DND-41 (cell line): ENCODE results near the gene RAPGEF5.
A peak's percentile ranks its signal among the peaks of the same experiment; 100 is the strongest.

ENCODE experiments used
- ATAC-seq: fragments of 200-7000 bp; cut with Tn5 transposase; 3 replicates; pipeline ENCODE4 v1.9.1; 2021; ENCODE audit warnings: low read depth; ENCODE audit not compliant: insufficient read depth
- DNase-seq: peaks from one replicate; pipeline ENCODE4 v3.0.0-alpha.2; 2020
- H2AFZ ChIP-seq: 2 replicates; pipeline ENCODE4 v1.6.0; 2012; ENCODE audit warnings: low read depth, low read length
- H3K27ac ChIP-seq: 2 replicates; pipeline ENCODE4 v1.5.1; 2012; ENCODE audit warnings: low read length, inconsistent platforms
- H3K27me3 ChIP-seq: fragments of 200-600 bp; sonication (generic); 2 replicates; pipeline ENCODE4 v1.6.0; 2012; ENCODE audit warnings: low read length, mild to moderate bottlenecking, inconsistent platforms; ENCODE audit not compliant: insufficient read depth, poor library complexity
- H3K36me3 ChIP-seq: 2 replicates; pipeline ENCODE4 v1.5.1; 2012; ENCODE audit warnings: low read length, inconsistent platforms; ENCODE audit not compliant: insufficient read depth
- H3K4me1 ChIP-seq: 2 replicates; pipeline ENCODE4 v1.5.1; 2012; ENCODE audit warnings: mild to moderate bottlenecking, low read length; ENCODE audit not compliant: insufficient read depth
- H3K4me2 ChIP-seq: 2 replicates; pipeline ENCODE4 v1.6.0; 2012; ENCODE audit warnings: mild to moderate bottlenecking, moderate library complexity, low read length, inconsistent platforms; ENCODE audit not compliant: insufficient read depth
- H3K4me3 ChIP-seq, 2 experiments: fragments of 200-600 bp in 1 of 2; shearing (Covaris generic) in 1 of 2; 2 replicates each; pipeline ENCODE4 v1.5.1; 2012 to 2016; ENCODE audit warnings: inconsistent platforms in 2 of 2, low read length in 2 of 2, mild to moderate bottlenecking in 2 of 2, low read depth in 1 of 2, moderate library complexity in 1 of 2
- H3K79me2 ChIP-seq: 2 replicates; pipeline ENCODE4 v1.6.0; 2012; ENCODE audit warnings: low read length, inconsistent platforms; ENCODE audit not compliant: insufficient read depth
- H3K9ac ChIP-seq: 2 replicates; pipeline ENCODE4 v1.6.0; 2012; ENCODE audit warnings: low read depth, mild to moderate bottlenecking, inconsistent platforms, low read length, moderate library complexity
- H3K9me3 ChIP-seq: 2 replicates; pipeline ENCODE4 v1.5.1; 2012; ENCODE audit warnings: low read length, moderate library complexity, mild to moderate bottlenecking, inconsistent platforms; ENCODE audit not compliant: insufficient read depth, severe bottlenecking
- H4K20me1 ChIP-seq: 2 replicates; pipeline ENCODE4 v1.6.0; 2012; ENCODE audit warnings: low read length; ENCODE audit not compliant: insufficient read depth
- CTCF ChIP-seq: IDR thresholded peaks from 2 replicates; pipeline ENCODE4 v1.5.1; 2012; ENCODE audit warnings: borderline replicate concordance, low read length, moderate library complexity, mild to moderate bottlenecking; ENCODE audit not compliant: poor library complexity, severe bottlenecking; ENCODE audit errors: extremely low read depth
- EZH2 ChIP-seq: IDR thresholded peaks from 3 replicates; pipeline ENCODE4 v1.6.1; 2012; ENCODE audit warnings: borderline replicate concordance, low read depth, mild to moderate bottlenecking, moderate library complexity, low read length, inconsistent platforms; ENCODE audit not compliant: severe bottlenecking

Gene RAPGEF5

GRCh38 chr7:22110227-22110839 lies 246.6 kb downstream of the RAPGEF5 start:
- H3K9me3 ChIP-seq, result no peaks in the 10 kb centered on the region
- peaks cover 45% of the 10 kb centered on the region for H3K36me3 ChIP-seq
- H3K9ac ChIP-seq, result no peak overlapping the region
- no peak overlapping the region for H3K4me2 ChIP-seq
- peak overlapping the region; percentile 70 for H3K27ac ChIP-seq
- H4K20me1 ChIP-seq, result 0 out of 2 replicates have a peak, but pooled peaks cover 3% of the 10 kb centered on the region
- no peak overlapping the region for H2AFZ ChIP-seq
- ATAC-seq, result peak; percentile 88
- peak; percentile 80 for DNase-seq
- no peaks in the 10 kb centered on the region for H3K27me3 ChIP-seq
- H3K4me3 ChIP-seq, result no peak overlapping the region
- peaks cover 21% of the 10 kb centered on the region for H3K4me1 ChIP-seq
- TF ChIP-seq EZH2, result no peak
- peak; percentile 94 for TF ChIP-seq CTCF
- H3K79me2 ChIP-seq, result no peaks in the 10 kb centered on the region

- Histone ChIP-seq H3K36me3 (peaks cover 45% of the 10 kb centered on the region), H3K9ac (no peak overlapping the region), H2AFZ (no peak overlapping the region), H3K27ac (peak overlapping the region; percentile 9; the same call in 1 of the 2 replicates), H3K4me2 (no peak overlapping the region), H3K27me3 (no peaks in the 10 kb centered on the region), H4K20me1 (0 out of 2 replicates have a peak, but pooled peaks cover 3% of the 10 kb centered on the region), H3K9me3 (no peaks in the 10 kb centered on the region), H3K79me2 (no peaks in the 10 kb centered on the region), H3K4me1 (peaks cover 21% of the 10 kb centered on the region), H3K4me3 (no peak overlapping the region)
- ATAC-seq, result no peak
- TF ChIP-seq EZH2 (no peak), CTCF (peak; percentile 60)
- peak; percentile 47 for DNase-seq
Observed at GRCh38 chr7:22109761-22110160, 247.2 kb downstream of the RAPGEF5 start.

GRCh38 chr7:22108151-22108845 lies 248.7 kb downstream of the RAPGEF5 start:
- no peak for ATAC-seq
- no peak overlapping the region for H3K27ac ChIP-seq
- 0 out of 2 replicates have a peak, but pooled peaks cover 3% of the 10 kb centered on the region for H4K20me1 ChIP-seq
- H3K27me3 ChIP-seq, result no peaks in the 10 kb centered on the region
- H3K9ac ChIP-seq, result no peak overlapping the region
- H3K36me3 ChIP-seq, result peaks cover 34% of the 10 kb centered on the region
- TF ChIP-seq EZH2 (no peak), CTCF (no peak)
- peaks cover 21% of the 10 kb centered on the region for H3K4me1 ChIP-seq
- H3K4me2 ChIP-seq, result no peak overlapping the region
- H3K79me2 ChIP-seq, result no peaks in the 10 kb centered on the region
- no peaks in the 10 kb centered on the region for H3K9me3 ChIP-seq
- no peak for DNase-seq
- no peak overlapping the region for H3K4me3 ChIP-seq
- no peak overlapping the region for H2AFZ ChIP-seq
